Heart left ventricle (tissue), 13 donors: Measurements from ENCODE around the gene RRP7A.
"Not testable (repeated sequence)": the region's sequence is repeated elsewhere in the genome, so short reads cannot be mapped to it uniquely, and the experiment has no call there.

Experiments used
- CTCF ChIP-seq, 12 donors: fragments of 200-600 bp; sonication (generic) in 4 of 12; IDR thresholded peaks; one replicate each; pipeline versions ENCODE4 v1.5.0 to v1.8.0; 2018 to 2022; ENCODE audit warnings: antibody characterized with exemption in 12 of 12, mild to moderate bottlenecking in 5 of 12
- POLR2A ChIP-seq, 2 donors: fragments of 450-650 bp; IDR thresholded peaks; one replicate each; pipeline ENCODE4 v1.6.1; 2017; ENCODE audit warnings: antibody characterized with exemption in 2 of 2, mild to moderate bottlenecking in 2 of 2, moderate library complexity in 2 of 2
- donor health status: ischemic (EF 13 %, LVEDD 7.1; RV severe dilation, severe dysfunction).
- donor health status: DM: no; HTN: yes; CAD: no.
- donor health status: DM: no; HTN: no; CAD: no.
- donor health status: ischemic (EF 25% LVEDD 6.9; RV normal size, moderate dysfunction).
- donor health status: ischemic (EF 25% LVEDD 5.7; RV mildly dilated, moderate dysfunction).
- donor health status: ischemic (EF 35%, LVEDD 5.7; RV mildly dilated, moderate dysfunction).
- donor health status: nonischemic (EF 11% LVEDD 7.7; RV severe dilation, severe dysfunction).
- donor health status: DM: yes; HTN: yes; CAD: no.
- donor health status: PGD.
- donor health status: ischemic (EF 29% LVEDD 5.4; RV normal size, mild dysfunction).
- donor health status: nonischemic (EF 23%, LVEDD 6.1; RV moderate dilation, normal function).

DNA sequence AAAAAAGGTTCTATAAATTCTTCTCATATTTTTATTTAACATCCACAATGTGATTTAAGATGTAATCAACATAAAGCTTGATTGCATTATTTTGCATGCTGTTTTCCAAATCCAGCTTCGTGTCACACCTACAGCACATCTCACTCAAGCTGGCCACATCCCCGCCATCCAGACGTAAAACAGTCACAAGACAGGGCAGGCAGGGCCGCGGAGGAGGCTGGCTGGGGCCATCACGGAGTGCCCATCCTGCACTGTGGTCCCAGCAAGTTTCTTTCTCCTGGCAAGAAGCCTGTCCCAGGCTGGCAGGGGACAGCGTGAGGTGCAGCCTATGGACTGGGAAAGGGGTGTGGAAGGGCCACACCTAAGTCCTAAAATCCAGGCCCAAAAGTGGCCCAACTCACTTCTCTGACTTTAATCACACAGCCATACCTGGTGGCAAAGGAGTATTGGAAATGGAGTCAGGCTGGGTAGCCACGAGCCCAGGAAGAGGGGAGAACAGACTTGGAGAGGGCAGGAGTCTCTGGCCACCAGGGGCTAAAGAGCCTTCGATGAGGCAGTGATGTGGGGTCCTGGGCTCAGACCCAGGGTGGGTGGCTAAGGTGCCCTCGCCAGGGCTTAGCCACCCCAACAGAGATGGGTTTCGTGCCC, 11.1 kb downstream of the RRP7A start:
- TF ChIP-seq POLR2A, CTCF (IDR thresholded peaks at IDR 0.05): not testable (repeated sequence)
